Astrocyte of the spinal cord (primary cell): ENCODE results near the gene GRK5.

ENCODE experiments used
- DNase-seq: peaks from one replicate; pipeline ENCODE4 v3.0.0; 2011; ENCODE audit warnings: low read depth, low spot score
- H3K4me3 ChIP-seq: 2 replicates; pipeline ENCODE4 v1.5.1; 2011; ENCODE audit warnings: low read depth, mild to moderate bottlenecking, low read length, moderate library complexity
- in situ Hi-C: cut with HindIII; loops from 2 replicates; pipeline ENCODE4 v1.10.0; 2017; ENCODE audit warnings: low sequenced_read_pairs
- TF ChIP-seq, protein P1 (sequence below): IDR thresholded peaks from 2 replicates; pipeline ENCODE4 v1.5.1; 2012; ENCODE audit warnings: low read depth, mild to moderate bottlenecking, low read length, inconsistent platforms

Gene GRK5

DNA sequence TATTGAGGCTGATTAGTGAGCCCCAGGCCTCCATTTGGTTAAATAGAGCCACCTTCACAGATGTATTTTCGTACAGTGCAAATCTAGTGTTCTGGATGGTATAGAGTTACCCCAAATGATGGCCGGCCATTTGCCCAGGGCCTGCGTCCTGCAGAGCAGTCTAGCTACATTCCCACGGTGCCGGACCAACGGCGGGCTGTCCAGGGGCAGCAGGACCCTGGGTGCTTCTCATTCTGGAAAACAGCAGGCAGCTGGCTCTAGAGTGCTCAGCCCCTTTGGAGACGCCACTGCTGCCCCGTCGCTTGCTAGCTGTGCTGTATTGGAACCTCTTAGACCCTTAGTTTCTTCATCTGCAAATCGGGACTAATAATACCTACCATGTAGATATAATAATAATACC lies 186.1 kb downstream of the GRK5 start:
- DNase-seq = no peak
- TF ChIP-seq, protein P1, sequence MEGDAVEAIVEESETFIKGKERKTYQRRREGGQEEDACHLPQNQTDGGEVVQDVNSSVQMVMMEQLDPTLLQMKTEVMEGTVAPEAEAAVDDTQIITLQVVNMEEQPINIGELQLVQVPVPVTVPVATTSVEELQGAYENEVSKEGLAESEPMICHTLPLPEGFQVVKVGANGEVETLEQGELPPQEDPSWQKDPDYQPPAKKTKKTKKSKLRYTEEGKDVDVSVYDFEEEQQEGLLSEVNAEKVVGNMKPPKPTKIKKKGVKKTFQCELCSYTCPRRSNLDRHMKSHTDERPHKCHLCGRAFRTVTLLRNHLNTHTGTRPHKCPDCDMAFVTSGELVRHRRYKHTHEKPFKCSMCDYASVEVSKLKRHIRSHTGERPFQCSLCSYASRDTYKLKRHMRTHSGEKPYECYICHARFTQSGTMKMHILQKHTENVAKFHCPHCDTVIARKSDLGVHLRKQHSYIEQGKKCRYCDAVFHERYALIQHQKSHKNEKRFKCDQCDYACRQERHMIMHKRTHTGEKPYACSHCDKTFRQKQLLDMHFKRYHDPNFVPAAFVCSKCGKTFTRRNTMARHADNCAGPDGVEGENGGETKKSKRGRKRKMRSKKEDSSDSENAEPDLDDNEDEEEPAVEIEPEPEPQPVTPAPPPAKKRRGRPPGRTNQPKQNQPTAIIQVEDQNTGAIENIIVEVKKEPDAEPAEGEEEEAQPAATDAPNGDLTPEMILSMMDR = no peak
- in situ Hi-C loops = no loop called here
- no peak overlapping the region for H3K4me3 ChIP-seq

DNA sequence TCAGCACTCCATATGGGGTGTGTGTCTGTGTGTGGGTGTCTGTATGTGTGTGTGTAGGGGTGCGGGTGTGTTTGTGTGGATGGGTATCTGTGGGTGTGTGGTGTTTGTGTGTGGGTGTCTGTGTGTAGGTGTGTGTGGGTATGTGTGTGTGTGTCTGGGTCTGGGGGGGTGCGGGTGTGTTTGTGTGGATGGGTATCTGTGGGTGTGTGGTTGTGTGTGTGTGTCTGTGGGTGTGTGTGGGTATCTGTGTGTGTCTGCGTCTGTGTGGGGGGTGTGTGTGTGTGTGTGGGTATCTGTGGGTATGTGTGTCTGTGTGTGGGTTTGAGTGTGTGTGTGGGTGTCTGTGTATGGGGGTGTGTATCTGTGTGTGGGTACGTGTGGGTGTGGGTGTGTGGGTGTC lies 186.5 kb downstream of the GRK5 start:
- H3K4me3 ChIP-seq = no peak overlapping the region
- in situ Hi-C loops = no loop called here
- TF ChIP-seq, protein P1 = no peak
- no peak for DNase-seq

DNA sequence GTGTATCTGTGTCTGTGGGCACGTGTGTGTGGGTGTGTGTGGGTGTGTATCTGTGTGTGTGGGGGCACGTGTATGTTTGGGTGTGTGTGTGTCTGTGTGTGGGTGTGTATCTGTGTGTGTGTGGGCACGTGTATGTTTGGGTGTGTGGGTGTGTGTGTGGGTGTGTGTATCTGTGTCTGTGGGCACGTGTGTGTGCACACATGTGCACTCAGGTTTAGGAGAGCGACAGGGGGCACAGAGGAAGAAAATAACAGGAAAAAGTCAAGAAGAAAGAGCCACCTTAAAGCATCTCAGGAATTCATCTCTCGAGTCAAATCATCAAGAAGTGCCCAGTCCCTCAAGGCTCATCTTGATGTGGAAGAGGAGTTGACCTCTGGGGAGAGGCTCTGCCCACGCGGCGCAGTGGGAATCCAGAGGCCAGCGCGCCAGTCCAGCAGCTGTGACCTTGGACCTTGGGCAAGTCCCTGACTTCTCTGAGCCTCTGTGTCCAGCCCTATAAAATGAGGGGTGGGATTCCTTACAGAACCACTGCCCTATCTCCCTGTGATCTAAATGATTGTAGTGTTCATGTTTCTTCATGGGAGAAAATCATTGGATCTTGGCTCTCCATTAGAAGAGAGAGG lies 187.4 kb downstream of the GRK5 start:
- in situ Hi-C loops = no loop called here
- no peak for DNase-seq
- no peak overlapping the region for H3K4me3 ChIP-seq
- TF ChIP-seq, protein P1 = no peak

DNA sequence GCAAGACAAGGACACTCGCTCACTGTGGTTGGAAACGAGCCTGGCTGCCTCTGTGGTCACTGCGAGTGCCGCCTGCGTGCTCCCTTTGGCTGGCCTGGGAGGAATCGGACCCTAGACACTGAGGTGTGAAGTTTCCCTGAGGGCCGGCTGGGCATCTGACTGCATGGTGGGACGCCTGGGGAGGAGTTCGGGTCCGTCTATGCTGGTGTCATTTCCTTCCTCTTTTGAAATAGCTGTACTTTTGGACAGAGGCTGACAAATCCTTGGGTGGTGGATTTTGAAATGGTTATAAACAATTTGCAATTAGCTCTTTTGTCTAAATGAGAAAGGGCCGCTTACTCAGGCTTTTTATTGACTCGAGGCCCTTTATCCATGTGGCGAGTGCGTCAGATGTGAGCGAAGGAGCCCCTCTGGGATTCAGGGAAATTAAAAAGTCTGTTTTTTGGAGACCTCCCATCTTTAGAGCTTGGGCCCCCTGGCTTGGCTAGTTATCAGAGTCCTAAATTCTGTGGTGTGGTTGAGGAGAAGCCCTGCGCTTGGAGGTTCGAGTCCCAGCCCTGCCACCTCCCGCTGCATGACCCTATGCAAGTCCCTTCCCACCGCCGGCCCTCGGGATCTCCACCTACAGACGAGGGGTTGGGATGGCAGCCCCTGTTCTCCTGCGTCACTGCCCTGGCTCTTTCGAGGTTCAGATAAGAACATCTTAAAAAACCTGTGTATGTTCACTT lies 188.1 kb downstream of the GRK5 start:
- no peak overlapping the region for H3K4me3 ChIP-seq
- in situ Hi-C loops = no loop called here
- TF ChIP-seq, protein P1 = no peak
- DNase-seq = peak; percentile 44

DNA sequence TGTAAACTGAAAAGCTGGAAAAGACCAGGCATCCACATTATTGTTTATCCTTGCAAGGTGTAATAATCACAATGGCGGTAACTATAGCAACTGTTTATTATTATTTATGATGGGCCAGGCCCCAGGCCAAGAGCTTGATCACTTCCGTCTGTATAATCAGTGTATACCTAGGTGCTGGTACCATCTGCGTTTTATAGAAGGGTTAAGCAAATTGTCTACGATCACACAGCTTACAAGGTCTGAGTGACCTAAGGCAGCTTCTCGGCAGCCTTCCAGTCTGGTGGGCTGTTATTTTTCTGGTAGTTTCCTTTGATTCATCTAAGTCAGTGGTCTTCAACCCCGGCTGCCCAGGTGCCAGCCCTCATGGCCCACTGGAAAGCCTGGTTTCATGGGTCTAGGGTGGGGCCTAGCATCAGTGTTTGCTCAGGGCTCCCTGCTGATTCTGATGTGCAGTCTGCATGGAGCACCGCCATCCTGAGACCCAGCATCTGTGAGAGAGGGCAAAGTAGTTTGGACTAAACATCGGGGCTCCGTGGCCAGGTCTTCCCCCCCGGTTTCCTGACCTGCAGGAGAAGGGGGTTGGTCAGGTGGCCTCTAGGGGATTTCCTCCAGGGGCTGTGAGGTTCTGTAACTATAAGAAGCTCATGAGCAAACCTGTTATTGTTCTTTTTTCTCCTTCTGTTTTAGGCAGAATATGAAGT lies 188.8 kb downstream of the GRK5 start:
- TF ChIP-seq, protein P1 = no peak
- DNase-seq = no peak
- in situ Hi-C loops = no loop called here
- H3K4me3 ChIP-seq = no peak overlapping the region

DNA sequence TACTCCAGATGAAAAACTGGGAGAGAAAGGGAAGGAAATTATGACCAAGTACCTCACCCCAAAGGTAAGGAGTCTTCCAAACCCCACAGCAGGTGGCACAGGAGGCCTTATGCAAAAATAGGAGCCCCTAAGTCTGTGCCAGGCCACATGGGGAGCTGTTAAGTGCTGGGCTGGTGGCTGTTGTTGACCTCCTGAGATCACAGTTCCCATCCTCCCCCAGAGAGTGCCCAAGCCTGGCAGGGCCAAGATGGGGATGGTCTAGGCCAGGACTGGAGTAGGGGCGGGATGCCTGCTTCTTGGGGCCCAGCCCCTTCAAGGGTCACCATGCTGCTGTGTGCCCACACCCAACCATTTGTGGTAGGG lies 189.3 kb downstream of the GRK5 start:
- TF ChIP-seq, protein P1 = no peak
- in situ Hi-C loops = no loop called here
- no peak overlapping the region for H3K4me3 ChIP-seq
- no peak for DNase-seq
